GM12878 (cell line): ENCODE results near the gene SLC35F6. TPM values are rescaled to one million over a fixed set of nuclear protein-coding genes. Genes with fewer than 3 reads are reported as not detected.

Source experiments
- ATAC-seq: fragments of 200-7000 bp; cut with Tn5 transposase; 3 replicates; pipeline ENCODE4 v1.9.1; 2020; ENCODE audit warnings: mild to moderate bottlenecking, moderate library complexity
- BruUV-seq: library from RNA; stranded (reverse); fragments of 400-500 nt; replicated peaks from 2 replicates; lab custom pipeline; 2021; lab: Mats Ljungman, UMichigan
- CTCF ChIA-PET: fragments of 300-600 bp; sonication (Branson Sonifier 250); formaldehyde crosslinking; extraction: SDS; loops from one replicate; lab custom pipeline; 2021; ENCODE audit warnings: inconsistent platforms; lab: Yijun Ruan, JAX
- POLR2A ChIA-PET: fragments of 350-600 bp; formaldehyde crosslinking; extraction: SDS; loops from one replicate; lab custom pipeline; 2021; ENCODE audit warnings: inconsistent platforms; lab: Charles Lee
- RAD21 ChIA-PET: fragments of 300-600 bp; sonication (Branson Sonifier 250); formaldehyde crosslinking; loops from one replicate; lab custom pipeline; 2023; ENCODE audit warnings: antibody characterized with exemption; ENCODE audit not compliant: unreplicated experiment; lab: Charles Lee
- SMC1A ChIA-PET: fragments of 300-600 bp; sonication (Branson Sonifier 250); formaldehyde crosslinking; loops from one replicate; lab custom pipeline; 2023; ENCODE audit not compliant: unreplicated experiment, uncharacterized antibody; lab: Charles Lee
- DNase-seq: peaks from one replicate; pipeline ENCODE4 v3.0.0-alpha.2; 2011; ENCODE audit warnings: low read depth, low spot score
- FAIRE-seq: peaks from 3 replicates; lab custom pipeline; 2011; peaks lifted over from hg19 to GRCh38; lab: Jason Lieb, UNC
- H2AFZ ChIP-seq: 2 replicates; pipeline ENCODE4 v1.6.0; 2011; ENCODE audit warnings: low read depth, low read length, control low read depth; ENCODE audit not compliant: control insufficient read depth
- H3K27ac ChIP-seq: 2 replicates; pipeline ENCODE4 v1.5.1; 2011; ENCODE audit warnings: control low read depth; ENCODE audit not compliant: control insufficient read depth, insufficient read depth
- H3K27me3 ChIP-seq, 2 experiments: replicated peaks in 1 of 2; 2 replicates each; pipeline versions ENCODE4 v1.6.0 to v1.6.1; 2011; ENCODE audit warnings: low read length in 1 of 2; ENCODE audit not compliant: control insufficient read depth in 2 of 2, insufficient read depth in 2 of 2
- H3K36me3 ChIP-seq, 2 experiments: 2 replicates each; pipeline ENCODE4 v1.5.1; 2011; ENCODE audit warnings: low read length in 1 of 2; ENCODE audit not compliant: control insufficient read depth in 2 of 2, insufficient read depth in 2 of 2
- H3K4me1 ChIP-seq: 2 replicates; pipeline ENCODE4 v1.6.1; 2011; ENCODE audit warnings: mild to moderate bottlenecking, low read length, moderate library complexity, mixed read lengths; ENCODE audit not compliant: control insufficient read depth, insufficient read depth
- H3K4me2 ChIP-seq: 2 replicates; pipeline ENCODE4 v1.6.0; 2011; ENCODE audit warnings: control low read depth; ENCODE audit not compliant: control insufficient read depth, insufficient read depth
- H3K4me3 ChIP-seq: fragments of 200-600 bp; sonication (generic); 2 replicates; pipeline ENCODE4 v1.5.1; 2016
- H3K79me2 ChIP-seq: 2 replicates; pipeline ENCODE4 v1.6.0; 2011; ENCODE audit warnings: low read length; ENCODE audit not compliant: control insufficient read depth, insufficient read depth
- H3K9ac ChIP-seq: 2 replicates; pipeline ENCODE4 v1.8.0; 2011; ENCODE audit warnings: low read length, control low read depth, mixed read lengths; ENCODE audit not compliant: control insufficient read depth, insufficient read depth
- H3K9me3 ChIP-seq: replicated peaks from 3 replicates; pipeline ENCODE4 v1.5.1; 2011; ENCODE audit warnings: mild to moderate bottlenecking, low read length; ENCODE audit not compliant: control insufficient read depth, insufficient read depth
- H4K20me1 ChIP-seq: 2 replicates; pipeline ENCODE4 v1.6.0; 2011; ENCODE audit not compliant: control insufficient read depth, insufficient read depth
- BRCA1 ChIP-seq: IDR thresholded peaks from 2 replicates; pipeline ENCODE4 v1.6.1; 2011; ENCODE audit warnings: low read depth, low read length, improper control_type of control experiment
- EGR1 ChIP-seq, 2 experiments: IDR thresholded peaks; 1 replicate in 1 of 2; 2 replicates in 1 of 2; pipeline ENCODE4 v1.6.1; 2011 to 2012; ENCODE audit warnings: low read depth in 2 of 2, low read length in 2 of 2, borderline replicate concordance in 1 of 2, mild to moderate bottlenecking in 1 of 2, moderate library complexity in 1 of 2
- FOS ChIP-seq: IDR thresholded peaks from 3 replicates; pipeline ENCODE4 v1.6.1; 2011; ENCODE audit warnings: borderline replicate concordance; ENCODE audit not compliant: insufficient read length; ENCODE audit errors: extremely low read depth
- KAT2A ChIP-seq: conservative IDR thresholded peaks from 2 replicates; pipeline ENCODE4 v1.6.1; 2011; ENCODE audit warnings: low read depth, low read length; ENCODE audit not compliant: control insufficient read depth
- LARP7 ChIP-seq: fragments of 450-650 bp; IDR thresholded peaks from 2 replicates; pipeline ENCODE4 v1.6.1; 2017; ENCODE audit warnings: mild to moderate bottlenecking
- NFYB ChIP-seq: IDR thresholded peaks from 2 replicates; pipeline ENCODE4 v1.6.1; 2011; ENCODE audit warnings: low read depth, mild to moderate bottlenecking, low read length, improper control_type of control experiment, moderate library complexity; ENCODE audit not compliant: insufficient read depth
- NRF1 ChIP-seq: conservative IDR thresholded peaks from 2 replicates; pipeline ENCODE4 v1.6.1; 2011; ENCODE audit warnings: mild to moderate bottlenecking, low read depth, low read length, improper control_type of control experiment
- PAX8 ChIP-seq: fragments of 450-650 bp; IDR thresholded peaks from 2 replicates; pipeline ENCODE4 v1.6.1; 2017; ENCODE audit warnings: mild to moderate bottlenecking, moderate library complexity
- POLR2AphosphoS2 ChIP-seq: IDR thresholded peaks from 2 replicates; pipeline ENCODE4 v1.6.1; 2011; ENCODE audit warnings: low read depth, mild to moderate bottlenecking, low read length, improper control_type of control experiment, moderate library complexity
- RAD21 ChIP-seq: IDR thresholded peaks from 2 replicates; pipeline ENCODE4 v1.6.1; 2011; ENCODE audit warnings: mild to moderate bottlenecking, low read depth, low read length, moderate library complexity; ENCODE audit not compliant: insufficient read depth
- RFX5 ChIP-seq: IDR thresholded peaks from 2 replicates; pipeline ENCODE4 v1.6.1; 2011; ENCODE audit warnings: low read depth, low read length, improper control_type of control experiment
- SIX5 ChIP-seq: IDR thresholded peaks from 2 replicates; pipeline ENCODE4 v1.6.1; 2011; ENCODE audit warnings: mild to moderate bottlenecking, low read depth, low read length, moderate library complexity; ENCODE audit not compliant: severe bottlenecking
- SREBF1 ChIP-seq: IDR thresholded peaks from 2 replicates; pipeline ENCODE4 v1.6.1; 2012; ENCODE audit warnings: mild to moderate bottlenecking, low read length
- SRF ChIP-seq, 2 experiments: IDR thresholded peaks; 2 replicates each; pipeline ENCODE4 v1.6.1; 2011; ENCODE audit warnings: low read depth in 2 of 2, low read length in 2 of 2, mild to moderate bottlenecking in 1 of 2, moderate library complexity in 1 of 2
- STAT3 ChIP-seq: IDR thresholded peaks from 2 replicates; pipeline ENCODE4 v1.6.1; 2011; ENCODE audit warnings: low read depth, low read length, improper control_type of control experiment
- ZSCAN29 ChIP-seq: fragments of 450-650 bp; IDR thresholded peaks from 2 replicates; pipeline ENCODE4 v1.6.1; 2017; ENCODE audit warnings: mild to moderate bottlenecking, moderate library complexity
- ZZZ3 ChIP-seq: IDR thresholded peaks from 2 replicates; pipeline ENCODE4 v1.6.1; 2011; ENCODE audit warnings: low read depth; ENCODE audit not compliant: control insufficient read depth, insufficient read length
- WGBS: methylation state at CpG from one replicate; pipeline ENCODE4 v1.1.6; 2016; ENCODE audit warnings: low lambda C conversion rate; ENCODE audit not compliant: insufficient replicate concordance, insufficient coverage; ENCODE audit errors: missing lambda C conversion rate; 5-methylcytosine and 5-hydroxymethylcytosine counted together
- in situ Hi-C: fragments of 300-500 bp; cut with MboI; formaldehyde crosslinking; loops from 9 replicates; pipeline ENCODE4 v1.14.3; 2018; ENCODE audit warnings: mixed read lengths
- intact Hi-C: fragments of 100-400 bp; cut with micrococcal nuclease; formaldehyde crosslinking; loops from one replicate; pipeline ENCODE4 v1.14.2; 2022; ENCODE audit not compliant: unreplicated experiment
- polyA plus RNA-seq, 11 experiments: library from polyadenylated mRNA; depleted of rRNA in 4 of 11; unstranded in 6 of 11; stranded (reverse) in 5 of 11; fragments of >200 nt; fragmentation: Nextera tagmentation in 4 of 11; fragmentation: Illumina TruSeq in 1 of 11; extraction: Ambion mirVana in 4 of 11; extraction: Trizol in 1 of 11; gene quantifications; 1 replicate in 1 of 11; 2 replicates in 10 of 11; pipeline versions ENCODE4 v1.2.1 to v1.2.3, GENCODE V29; 2011 to 2016; ENCODE audit warnings: inconsistent platforms in 2 of 11, missing spikeins in 2 of 11, low read depth in 1 of 11
- total RNA-seq, 4 experiments: library from RNA; depleted of rRNA in 3 of 4; stranded (reverse); fragments of >200 nt in 3 of 4; fragmentation: Illumina TruSeq in 1 of 4; extraction: Trizol in 1 of 4; gene quantifications; 2 replicates each; pipeline versions ENCODE4 v1.2.1 to v1.2.3, GENCODE V29; 2013 to 2021
- TF ChIP-seq, protein P1 (sequence below): fragments of 450-650 bp; IDR thresholded peaks from 2 replicates; pipeline ENCODE4 v1.6.1; 2017; ENCODE audit warnings: borderline replicate concordance
- TF ChIP-seq, protein P2 (sequence below): fragments of 450-650 bp; IDR thresholded peaks from 2 replicates; pipeline ENCODE4 v1.6.1; 2017; ENCODE audit warnings: mild to moderate bottlenecking, moderate library complexity
- TF ChIP-seq, protein P3 (sequence below): fragments of 450-650 bp; IDR thresholded peaks from 2 replicates; pipeline ENCODE4 v1.6.1; 2016; ENCODE audit warnings: mild to moderate bottlenecking

Gene SLC35F6
- total and polyA plus RNA-seq, 10 of the 15 experiments (the other 5 are each of a cell fraction or from before 2014, with no cell fraction given): 4.0 to 10.5 (median 8.0) TPM

DNA sequence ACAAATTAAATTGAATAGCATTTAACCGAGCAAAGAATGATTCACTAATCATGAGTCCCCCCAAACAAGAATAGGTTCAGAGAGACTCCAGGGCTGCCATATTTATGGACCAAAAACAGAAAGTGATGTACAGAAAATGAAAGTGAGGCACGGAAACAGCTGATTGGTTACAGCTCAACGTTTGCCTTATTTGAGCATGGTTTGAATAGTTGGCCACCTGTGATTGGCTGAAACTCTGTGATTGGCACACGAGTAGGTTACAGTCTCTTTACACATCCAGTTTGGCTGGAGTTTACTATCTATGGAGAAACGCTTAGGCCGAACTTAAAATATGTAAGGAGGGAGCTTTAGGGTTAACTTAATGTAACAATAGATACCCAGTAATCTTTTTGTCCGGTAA lies 56.8 kb downstream of the SLC35F6 start:
- Histone ChIP-seq H2AFZ (no peak overlapping the region), H3K4me2 (no peak overlapping the region), H3K27ac (no peak overlapping the region), H4K20me1 (no peaks in the 10 kb centered on the region), H3K79me2 (no peaks in the 10 kb centered on the region), H3K9me3 (no peaks in the 10 kb centered on the region), H3K4me1 (no peaks in the 10 kb centered on the region), H3K27me3 (no peaks in the 10 kb centered on the region), H3K4me3 (no peak overlapping the region), H3K9ac (no peak overlapping the region), H3K36me3 (no peaks in the 10 kb centered on the region)
- WGBS: 59% methylated on average over 7 of the region's 7 CpGs
- in situ Hi-C loops (no loop called here), intact Hi-C loops (no loop called here)
- ChIA-PET POLR2A (interaction anchor here (0.6 kb wide), 2 partner anchors 56 to 92 kb away, joined by 4 to 6 read pairs; no protein-coding TSS in a partner anchor), CTCF (interaction anchor here (1.0 to 1.2 kb wide), 2 partner anchors 25 to 50 kb away, joined by 3 to 4 read pairs; no protein-coding TSS in a partner anchor), SMC1A (no interaction called here), RAD21 (interaction anchor here (0.6 kb wide), 1 partner anchor 33 kb away, joined by 3 read pairs; no protein-coding TSS in a partner anchor)
- BruUV-seq: no TSS peak
- no peak for DNase-seq
- no peak; the same call in 2 of the 3 replicates for ATAC-seq
- FAIRE-seq: no peak
- TF ChIP-seq EGR1 (IDR thresholded peaks at IDR 0.05; ENCODE audit: borderline replicate concordance in 1 of 2, low read depth in 2 of 2, low read length in 2 of 2): no peak
- no peak for TF ChIP-seq ZSCAN29
- no peak for TF ChIP-seq PAX8
- no peak for TF ChIP-seq SREBF1
- TF ChIP-seq NFYB: peak; percentile 49; the same call in 1 of the 2 replicates
- no peak for TF ChIP-seq LARP7
- TF ChIP-seq, protein P1, sequence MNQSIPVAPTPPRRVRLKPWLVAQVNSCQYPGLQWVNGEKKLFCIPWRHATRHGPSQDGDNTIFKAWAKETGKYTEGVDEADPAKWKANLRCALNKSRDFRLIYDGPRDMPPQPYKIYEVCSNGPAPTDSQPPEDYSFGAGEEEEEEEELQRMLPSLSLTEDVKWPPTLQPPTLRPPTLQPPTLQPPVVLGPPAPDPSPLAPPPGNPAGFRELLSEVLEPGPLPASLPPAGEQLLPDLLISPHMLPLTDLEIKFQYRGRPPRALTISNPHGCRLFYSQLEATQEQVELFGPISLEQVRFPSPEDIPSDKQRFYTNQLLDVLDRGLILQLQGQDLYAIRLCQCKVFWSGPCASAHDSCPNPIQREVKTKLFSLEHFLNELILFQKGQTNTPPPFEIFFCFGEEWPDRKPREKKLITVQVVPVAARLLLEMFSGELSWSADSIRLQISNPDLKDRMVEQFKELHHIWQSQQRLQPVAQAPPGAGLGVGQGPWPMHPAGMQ: no peak
- TF ChIP-seq FOS: no peak
- TF ChIP-seq BRCA1: no peak
- TF ChIP-seq SIX5: no peak
- TF ChIP-seq, protein P2, sequence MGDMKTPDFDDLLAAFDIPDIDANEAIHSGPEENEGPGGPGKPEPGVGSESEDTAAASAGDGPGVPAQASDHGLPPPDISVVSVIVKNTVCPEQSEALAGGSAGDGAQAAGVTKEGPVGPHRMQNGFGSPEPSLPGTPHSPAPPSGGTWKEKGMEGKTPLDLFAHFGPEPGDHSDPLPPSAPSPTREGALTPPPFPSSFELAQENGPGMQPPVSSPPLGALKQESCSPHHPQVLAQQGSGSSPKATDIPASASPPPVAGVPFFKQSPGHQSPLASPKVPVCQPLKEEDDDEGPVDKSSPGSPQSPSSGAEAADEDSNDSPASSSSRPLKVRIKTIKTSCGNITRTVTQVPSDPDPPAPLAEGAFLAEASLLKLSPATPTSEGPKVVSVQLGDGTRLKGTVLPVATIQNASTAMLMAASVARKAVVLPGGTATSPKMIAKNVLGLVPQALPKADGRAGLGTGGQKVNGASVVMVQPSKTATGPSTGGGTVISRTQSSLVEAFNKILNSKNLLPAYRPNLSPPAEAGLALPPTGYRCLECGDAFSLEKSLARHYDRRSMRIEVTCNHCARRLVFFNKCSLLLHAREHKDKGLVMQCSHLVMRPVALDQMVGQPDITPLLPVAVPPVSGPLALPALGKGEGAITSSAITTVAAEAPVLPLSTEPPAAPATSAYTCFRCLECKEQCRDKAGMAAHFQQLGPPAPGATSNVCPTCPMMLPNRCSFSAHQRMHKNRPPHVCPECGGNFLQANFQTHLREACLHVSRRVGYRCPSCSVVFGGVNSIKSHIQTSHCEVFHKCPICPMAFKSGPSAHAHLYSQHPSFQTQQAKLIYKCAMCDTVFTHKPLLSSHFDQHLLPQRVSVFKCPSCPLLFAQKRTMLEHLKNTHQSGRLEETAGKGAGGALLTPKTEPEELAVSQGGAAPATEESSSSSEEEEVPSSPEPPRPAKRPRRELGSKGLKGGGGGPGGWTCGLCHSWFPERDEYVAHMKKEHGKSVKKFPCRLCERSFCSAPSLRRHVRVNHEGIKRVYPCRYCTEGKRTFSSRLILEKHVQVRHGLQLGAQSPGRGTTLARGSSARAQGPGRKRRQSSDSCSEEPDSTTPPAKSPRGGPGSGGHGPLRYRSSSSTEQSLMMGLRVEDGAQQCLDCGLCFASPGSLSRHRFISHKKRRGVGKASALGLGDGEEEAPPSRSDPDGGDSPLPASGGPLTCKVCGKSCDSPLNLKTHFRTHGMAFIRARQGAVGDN: no peak
- TF ChIP-seq SRF (IDR thresholded peaks at IDR 0.05; ENCODE audit: low read depth in 2 of 2, low read length in 2 of 2): peak; percentile 37 to 80; a peak in 3 of 4 replicates
- TF ChIP-seq KAT2A: no peak
- TF ChIP-seq RFX5: no peak
- no peak for TF ChIP-seq STAT3
- no peak for TF ChIP-seq POLR2AphosphoS2
- TF ChIP-seq RAD21: no peak
- TF ChIP-seq ZZZ3: no peak
- TF ChIP-seq, protein P3, sequence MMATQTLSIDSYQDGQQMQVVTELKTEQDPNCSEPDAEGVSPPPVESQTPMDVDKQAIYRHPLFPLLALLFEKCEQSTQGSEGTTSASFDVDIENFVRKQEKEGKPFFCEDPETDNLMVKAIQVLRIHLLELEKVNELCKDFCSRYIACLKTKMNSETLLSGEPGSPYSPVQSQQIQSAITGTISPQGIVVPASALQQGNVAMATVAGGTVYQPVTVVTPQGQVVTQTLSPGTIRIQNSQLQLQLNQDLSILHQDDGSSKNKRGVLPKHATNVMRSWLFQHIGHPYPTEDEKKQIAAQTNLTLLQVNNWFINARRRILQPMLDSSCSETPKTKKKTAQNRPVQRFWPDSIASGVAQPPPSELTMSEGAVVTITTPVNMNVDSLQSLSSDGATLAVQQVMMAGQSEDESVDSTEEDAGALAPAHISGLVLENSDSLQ: peak; percentile 81
- TF ChIP-seq NRF1: no peak
